SK-N-SH (cell line): ENCODE data around the gene GATAD2B. TPM values are rescaled to one million over a fixed set of nuclear protein-coding genes. Genes with fewer than 3 reads are reported as not detected.
A peak's percentile ranks its signal among the peaks of the same experiment; 100 is the strongest.

Source experiments
- CTCF ChIA-PET: fragments of 300-600, 350-600 bp; formaldehyde crosslinking; extraction: SDS; loops from one replicate; lab custom pipeline; 2021; lab: Yijun Ruan, JAX
- POLR2A ChIA-PET: fragments of 350-600 bp; sonication (Branson Sonifier 250); formaldehyde crosslinking; extraction: SDS; loops from one replicate; lab custom pipeline; 2020; ENCODE audit warnings: antibody characterized with exemption, inconsistent platforms; lab: Yijun Ruan, JAX
- DNase-seq: peaks from one replicate; pipeline ENCODE4 v3.0.0; 2012
- H2AFZ ChIP-seq: fragments of 200-600 bp; sonication (generic); 2 replicates; pipeline ENCODE4 v1.8.1; 2016; ENCODE audit warnings: antibody characterized with exemption, mild to moderate bottlenecking, low read depth
- H3F3A ChIP-seq: fragments of 200-600 bp; sonication (generic); replicated peaks from 2 replicates; pipeline ENCODE3; 2016; ENCODE audit warnings: antibody characterized with exemption, mild to moderate bottlenecking; ENCODE audit not compliant: insufficient read depth
- H3K27ac ChIP-seq, 2 experiments: fragments of 200-500 bp in 1 of 2; fragments of 200-600 bp in 1 of 2; sonication (Bioruptor generic) in 1 of 2; sonication (generic), shearing (Covaris generic) in 1 of 2; 2 replicates each; pipeline versions ENCODE4 v1.5.1 to v1.6.1; 2014 to 2016; ENCODE audit warnings: low read depth in 2 of 2, inconsistent platforms in 1 of 2, low read length in 1 of 2, mild to moderate bottlenecking in 1 of 2, mixed read lengths in 1 of 2
- H3K27me3 ChIP-seq: fragments of 200-600 bp; sonication (generic), shearing (Covaris generic); 2 replicates; pipeline ENCODE4 v1.6.1; 2016; ENCODE audit warnings: mixed run types; ENCODE audit not compliant: insufficient read depth
- H3K36me3 ChIP-seq, 2 experiments: fragments of 200-500 bp in 1 of 2; fragments of 200-600 bp in 1 of 2; sonication (Bioruptor generic) in 1 of 2; sonication (generic) in 1 of 2; replicated peaks in 1 of 2; 2 replicates each; pipeline versions ENCODE3 to v1.5.1; 2014 to 2016; ENCODE audit warnings: low read length in 1 of 2, mild to moderate bottlenecking in 1 of 2; ENCODE audit not compliant: insufficient read depth in 2 of 2, control insufficient read depth in 1 of 2
- H3K4me1 ChIP-seq, 2 experiments: fragments of 200-500 bp in 1 of 2; fragments of 200-600 bp in 1 of 2; sonication (Bioruptor generic) in 1 of 2; sonication (generic), shearing (Covaris generic) in 1 of 2; 2 replicates each; pipeline versions ENCODE4 v1.5.1 to v1.6.1; 2014 to 2016; ENCODE audit warnings: low read depth in 1 of 2, low read length in 1 of 2, mixed run types in 1 of 2; ENCODE audit not compliant: insufficient read depth in 2 of 2, control insufficient read depth in 1 of 2
- H3K4me2 ChIP-seq: fragments of 200-600 bp; sonication (generic), shearing (Covaris generic); 2 replicates; pipeline ENCODE4 v1.6.1; 2017; ENCODE audit warnings: mixed run types
- H3K4me3 ChIP-seq, 2 experiments: fragments of 200-500 bp in 1 of 2; fragments of 200-600 bp in 1 of 2; sonication (Bioruptor generic) in 1 of 2; sonication (generic), shearing (Covaris generic) in 1 of 2; 2 replicates each; pipeline versions ENCODE4 v1.5.1 to v1.8.1; 2014 to 2016; ENCODE audit warnings: low read depth in 2 of 2, inconsistent platforms in 1 of 2, low read length in 1 of 2, mild to moderate bottlenecking in 1 of 2, mixed read lengths in 1 of 2, moderate library complexity in 1 of 2
- H3K79me2 ChIP-seq: fragments of 200-600 bp; sonication (generic); 2 replicates; pipeline ENCODE4 v1.8.1; 2017; ENCODE audit warnings: mild to moderate bottlenecking; ENCODE audit not compliant: insufficient read depth
- H3K9ac ChIP-seq: fragments of 200-600 bp; sonication (generic); 2 replicates; pipeline ENCODE4 v1.6.1; 2017; ENCODE audit warnings: mixed run types
- H3K9me2 ChIP-seq: fragments of 200-600 bp; sonication (generic); 2 replicates; pipeline ENCODE4 v1.6.1; 2017; ENCODE audit warnings: mixed run types
- H3K9me3 ChIP-seq: fragments of 200-600 bp; sonication (generic); 2 replicates; pipeline ENCODE4 v1.6.1; 2017; ENCODE audit warnings: mixed run types, mild to moderate bottlenecking, moderate library complexity
- H4K20me1 ChIP-seq: fragments of 200-600 bp; sonication (generic); 2 replicates; pipeline ENCODE4 v1.6.1; 2017; ENCODE audit warnings: mild to moderate bottlenecking, mixed run types; ENCODE audit not compliant: insufficient read depth
- EP300 ChIP-seq, 2 experiments: IDR thresholded peaks; 2 replicates each; pipeline versions ENCODE4 v1.4.0 to v1.6.1; 2012; ENCODE audit warnings: borderline replicate concordance in 1 of 2, low read depth in 1 of 2, low read length in 1 of 2
- GABPA ChIP-seq: IDR thresholded peaks from 2 replicates; pipeline ENCODE4 v1.4.0; 2012; ENCODE audit warnings: low read depth, mild to moderate bottlenecking
- MXI1 ChIP-seq: IDR thresholded peaks from 2 replicates; pipeline ENCODE4 v1.6.1; 2012; ENCODE audit warnings: mild to moderate bottlenecking, low read depth, low read length, improper control_type of control experiment
- NRF1 ChIP-seq: IDR thresholded peaks from 2 replicates; pipeline ENCODE4 v1.6.1; 2012; ENCODE audit warnings: low read depth, mild to moderate bottlenecking, low read length
- RAD21 ChIP-seq: IDR thresholded peaks from 2 replicates; pipeline ENCODE4 v1.6.1; 2012; ENCODE audit warnings: mild to moderate bottlenecking, low read length
- YY1 ChIP-seq: IDR thresholded peaks from 2 replicates; pipeline ENCODE4 v1.4.0; 2012; ENCODE audit warnings: low read depth, mild to moderate bottlenecking
- WGBS: methylation state at CpG from one replicate; pipeline ENCODE4 v1.1.6; 2017; ENCODE audit warnings: low lambda C conversion rate; 5-methylcytosine and 5-hydroxymethylcytosine counted together
- polyA plus RNA-seq, 3 experiments: library from polyadenylated mRNA; depleted of rRNA; stranded (reverse); fragments of >200 nt; gene quantifications; 2 replicates each; pipeline ENCODE4 v1.2.3, GENCODE V29; 2012
- TF ChIP-seq, protein P1 (sequence below): IDR thresholded peaks from 2 replicates; pipeline ENCODE4 v1.4.0; 2012; ENCODE audit warnings: low read depth, borderline replicate concordance
- TF ChIP-seq, protein P2 (sequence below): fragments of 200-600 bp; sonication (generic); IDR thresholded peaks from 2 replicates; pipeline ENCODE4 v1.6.1; 2017; ENCODE audit warnings: antibody characterized with exemption, mild to moderate bottlenecking, moderate library complexity
- TF ChIP-seq, protein P3 (sequence below): IDR thresholded peaks from 2 replicates; pipeline ENCODE4 v1.4.0; 2012; ENCODE audit warnings: low read depth

Gene GATAD2B
- polyA plus RNA-seq, 1 of the 3 experiments (the other 2 are of a cell fraction) = 2.8 TPM

- WGBS = 4% methylated on average over 42 of the region's 83 CpGs
Measured at GRCh38 chr1:153775458-153776327, 147.1 kb downstream of the GATAD2B start.

More at GRCh38 chr1:153775458-153776327, 147.1 kb downstream of the GATAD2B start:
- H3F3A ChIP-seq = peaks cover 8% of the 10 kb centered on the region
- H3K27ac ChIP-seq = peak overlapping the region in 1 of 2 experiments; percentile 69; a peak in 2 of 4 replicates
- POLR2A ChIA-PET = interaction anchor here (0.6 to 1.5 kb wide), 6 partner anchors 8 to 215 kb away, joined by 3 to 7 read pairs (median 4); partner anchors contain the start of genes CREB3L4, RAB13 and RPS27
- peak; percentile 81 for DNase-seq
- H2AFZ ChIP-seq = peak overlapping the region; percentile 82
- peak overlapping the region; percentile 86 for H3K4me2 ChIP-seq
- no peaks in the 10 kb centered on the region for H3K79me2 ChIP-seq
- H4K20me1 ChIP-seq = no peaks in the 10 kb centered on the region
- H3K36me3 ChIP-seq = peaks cover 0 to 32% of the 10 kb centered on the region in 2 experiments
- no peaks in the 10 kb centered on the region for H3K27me3 ChIP-seq
- no peaks in the 10 kb centered on the region for H3K9me2 ChIP-seq
- TF ChIP-seq, protein P1, sequence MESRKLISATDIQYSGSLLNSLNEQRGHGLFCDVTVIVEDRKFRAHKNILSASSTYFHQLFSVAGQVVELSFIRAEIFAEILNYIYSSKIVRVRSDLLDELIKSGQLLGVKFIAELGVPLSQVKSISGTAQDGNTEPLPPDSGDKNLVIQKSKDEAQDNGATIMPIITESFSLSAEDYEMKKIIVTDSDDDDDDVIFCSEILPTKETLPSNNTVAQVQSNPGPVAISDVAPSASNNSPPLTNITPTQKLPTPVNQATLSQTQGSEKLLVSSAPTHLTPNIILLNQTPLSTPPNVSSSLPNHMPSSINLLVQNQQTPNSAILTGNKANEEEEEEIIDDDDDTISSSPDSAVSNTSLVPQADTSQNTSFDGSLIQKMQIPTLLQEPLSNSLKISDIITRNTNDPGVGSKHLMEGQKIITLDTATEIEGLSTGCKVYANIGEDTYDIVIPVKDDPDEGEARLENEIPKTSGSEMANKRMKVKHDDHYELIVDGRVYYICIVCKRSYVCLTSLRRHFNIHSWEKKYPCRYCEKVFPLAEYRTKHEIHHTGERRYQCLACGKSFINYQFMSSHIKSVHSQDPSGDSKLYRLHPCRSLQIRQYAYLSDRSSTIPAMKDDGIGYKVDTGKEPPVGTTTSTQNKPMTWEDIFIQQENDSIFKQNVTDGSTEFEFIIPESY = no peak
- TF ChIP-seq, protein P2, sequence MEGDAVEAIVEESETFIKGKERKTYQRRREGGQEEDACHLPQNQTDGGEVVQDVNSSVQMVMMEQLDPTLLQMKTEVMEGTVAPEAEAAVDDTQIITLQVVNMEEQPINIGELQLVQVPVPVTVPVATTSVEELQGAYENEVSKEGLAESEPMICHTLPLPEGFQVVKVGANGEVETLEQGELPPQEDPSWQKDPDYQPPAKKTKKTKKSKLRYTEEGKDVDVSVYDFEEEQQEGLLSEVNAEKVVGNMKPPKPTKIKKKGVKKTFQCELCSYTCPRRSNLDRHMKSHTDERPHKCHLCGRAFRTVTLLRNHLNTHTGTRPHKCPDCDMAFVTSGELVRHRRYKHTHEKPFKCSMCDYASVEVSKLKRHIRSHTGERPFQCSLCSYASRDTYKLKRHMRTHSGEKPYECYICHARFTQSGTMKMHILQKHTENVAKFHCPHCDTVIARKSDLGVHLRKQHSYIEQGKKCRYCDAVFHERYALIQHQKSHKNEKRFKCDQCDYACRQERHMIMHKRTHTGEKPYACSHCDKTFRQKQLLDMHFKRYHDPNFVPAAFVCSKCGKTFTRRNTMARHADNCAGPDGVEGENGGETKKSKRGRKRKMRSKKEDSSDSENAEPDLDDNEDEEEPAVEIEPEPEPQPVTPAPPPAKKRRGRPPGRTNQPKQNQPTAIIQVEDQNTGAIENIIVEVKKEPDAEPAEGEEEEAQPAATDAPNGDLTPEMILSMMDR = 0 out of 2 replicates have a peak, but pooled peaks have one; percentile 7
- TF ChIP-seq EP300 (IDR thresholded peaks at IDR 0.05; ENCODE audit: borderline replicate concordance in 1 of 2, low read depth in 1 of 2, low read length in 1 of 2) = no peak
- peak; percentile 21; the same call in 1 of the 2 replicates for TF ChIP-seq GABPA
- TF ChIP-seq RAD21 = no peak
- no peak for TF ChIP-seq YY1
- TF ChIP-seq, protein P3, sequence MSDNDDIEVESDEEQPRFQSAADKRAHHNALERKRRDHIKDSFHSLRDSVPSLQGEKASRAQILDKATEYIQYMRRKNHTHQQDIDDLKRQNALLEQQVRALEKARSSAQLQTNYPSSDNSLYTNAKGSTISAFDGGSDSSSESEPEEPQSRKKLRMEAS = peak; percentile 46; the same call in 1 of the 2 replicates
- peak; percentile 44 for TF ChIP-seq NRF1
- peak; percentile 16; the same call in 1 of the 2 replicates for TF ChIP-seq MXI1
- TF ChIP-seq, all 33 proteins: peak for 5
- H3K4me1 ChIP-seq = peaks cover 0 to 13% of the 10 kb centered on the region in 2 experiments; a peak in 1 of 4 replicates
- H3K9me3 ChIP-seq = no peaks in the 10 kb centered on the region
- peak overlapping the region; percentile 65 to 67 for H3K4me3 ChIP-seq
- CTCF ChIA-PET = interaction anchor here (0.6 to 6.8 kb wide), 8 partner anchors 22 to 276 kb away, joined by 3 to 60 read pairs (median 3); partner anchors contain the start of genes ILF2, NPR1 and RAB13
- peak overlapping the region; percentile 44; the same call in 1 of the 2 replicates for H3K9ac ChIP-seq
